ENCODE measurements around the gene FAM156A. TPM values are rescaled to one million over a fixed set of nuclear protein-coding genes. Genes with fewer than 3 reads are reported as not detected.
"Not testable (repeated sequence)": the region's sequence is repeated elsewhere in the genome, so short reads cannot be mapped to it uniquely, and the experiment has no call there.

FAM156A gene
- total RNA-seq, 2 donors from 2014 or later = 15.8 to 16.7 TPM

- intact Hi-C loops (cut with DNase I, micrococcal nuclease); ATAC-seq; DNase-seq: not testable (repeated sequence)
Measured at GRCh38 chrX:52913681-52914080, 44.6 kb downstream of the FAM156A start.

- ATAC-seq; DNase-seq; intact Hi-C loops (cut with DNase I, micrococcal nuclease): not testable (repeated sequence)
Measured at GRCh38 chrX:52909313-52909969, 48.9 kb downstream of the FAM156A start.

GRCh38 chrX:52907900-52908299 is 50.4 kb downstream of the FAM156A start:
- ATAC-seq; intact Hi-C loops (cut with DNase I, micrococcal nuclease); DNase-seq: not testable (repeated sequence)

- intact Hi-C loops (cut with DNase I, micrococcal nuclease); DNase-seq; ATAC-seq: not testable (repeated sequence)
Measured at GRCh38 chrX:52907137-52907536, 51.2 kb downstream of the FAM156A start.

GRCh38 chrX:52906072-52906471 is 52.2 kb downstream of the FAM156A start:
- ATAC-seq; intact Hi-C loops (cut with DNase I, micrococcal nuclease); DNase-seq: not testable (repeated sequence)

GRCh38 chrX:52905531-52905930 is 52.8 kb downstream of the FAM156A start:
- intact Hi-C loops (cut with DNase I, micrococcal nuclease); DNase-seq: not testable (repeated sequence)
- peak; percentile 96 for ATAC-seq

Other genes with a start within 250 kb of the FAM156A start
- gene SSX2B, start 207.3 kb downstream of the FAM156A start, total RNA-seq = not detected
- not detected for gene SPANXN5, start 161.1 kb downstream of the FAM156A start, total RNA-seq
- gene XAGE5, start 147.2 kb downstream of the FAM156A start, total RNA-seq = not detected
- not detected for gene XAGE3, start 90.4 kb downstream of the FAM156A start, total RNA-seq
- 10 to 100 TPM; 10.6 to 12.6 TPM for gene FAM156B, start 61.2 kb downstream of the FAM156A start, total RNA-seq
- under 1 TPM; 0.55 to 0.67 TPM for gene GPR173, start 90.3 kb upstream of the FAM156A start, total RNA-seq
- gene TSPYL2, start 123.8 kb upstream of the FAM156A start, total RNA-seq = 1 to 10 TPM; 6.1 to 9.2 TPM
- 10 to 100 TPM in 1 of 2 donors, 1 to 10 TPM in 1; 8.9 to 12.2 TPM for gene KANTR, start 135.6 kb upstream of the FAM156A start, total RNA-seq

Measured in left colon (tissue), 2 donors.